Keratinocyte (primary cell): ENCODE results near the gene GRK5.

Experiments used
- EZH2 ChIP-seq: IDR thresholded peaks from one replicate; pipeline ENCODE4 v1.6.1; 2012; ENCODE audit warnings: inconsistent platforms, mild to moderate bottlenecking, low read length, moderate library complexity
- TF ChIP-seq, protein P1 (sequence below), 3 experiments: IDR thresholded peaks in 1 of 3; conservative IDR thresholded peaks in 1 of 3; optimal IDR thresholded peaks in 1 of 3; 2 replicates in 2 of 3; 3 replicates in 1 of 3; pipeline versions ENCODE3 to v1.5.1; 2011; ENCODE audit warnings: low read length in 3 of 3, mild to moderate bottlenecking in 3 of 3, moderate library complexity in 2 of 3, control low read depth in 1 of 3, inconsistent platforms in 1 of 3; ENCODE audit not compliant: insufficient read depth in 2 of 3; ENCODE audit errors: extremely low read depth in 1 of 3

DNA sequence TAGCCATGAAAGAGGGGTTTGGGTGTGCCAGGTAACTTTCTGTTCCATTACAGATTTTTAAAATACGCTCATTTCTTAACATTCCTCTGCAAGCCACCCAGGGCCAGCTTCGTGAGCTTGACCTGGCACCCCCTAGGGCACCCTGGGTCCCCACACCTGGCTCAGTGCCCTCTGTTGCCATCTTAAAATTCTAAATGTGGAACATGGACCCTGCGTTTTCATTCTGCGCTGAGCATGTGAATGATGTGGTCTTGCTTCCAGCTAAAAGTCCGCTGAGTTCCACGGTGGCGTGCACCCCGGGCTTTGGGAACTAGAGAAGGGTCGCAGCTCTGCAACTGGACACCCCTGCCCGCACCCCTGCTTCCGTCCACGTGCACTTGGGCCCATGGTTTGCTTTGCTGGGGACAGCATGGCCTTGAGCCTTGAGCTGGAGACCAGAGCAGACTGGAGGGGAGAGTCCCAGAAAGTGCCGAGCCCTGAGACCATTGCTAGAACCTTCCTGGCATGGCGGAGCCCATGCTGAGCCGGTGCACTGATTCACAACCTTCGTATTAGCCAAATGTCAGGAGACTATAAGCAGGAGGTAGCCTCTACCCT is 244.0 kb downstream of the GRK5 start:
- TF ChIP-seq EZH2, result no peak
- TF ChIP-seq, protein P1, sequence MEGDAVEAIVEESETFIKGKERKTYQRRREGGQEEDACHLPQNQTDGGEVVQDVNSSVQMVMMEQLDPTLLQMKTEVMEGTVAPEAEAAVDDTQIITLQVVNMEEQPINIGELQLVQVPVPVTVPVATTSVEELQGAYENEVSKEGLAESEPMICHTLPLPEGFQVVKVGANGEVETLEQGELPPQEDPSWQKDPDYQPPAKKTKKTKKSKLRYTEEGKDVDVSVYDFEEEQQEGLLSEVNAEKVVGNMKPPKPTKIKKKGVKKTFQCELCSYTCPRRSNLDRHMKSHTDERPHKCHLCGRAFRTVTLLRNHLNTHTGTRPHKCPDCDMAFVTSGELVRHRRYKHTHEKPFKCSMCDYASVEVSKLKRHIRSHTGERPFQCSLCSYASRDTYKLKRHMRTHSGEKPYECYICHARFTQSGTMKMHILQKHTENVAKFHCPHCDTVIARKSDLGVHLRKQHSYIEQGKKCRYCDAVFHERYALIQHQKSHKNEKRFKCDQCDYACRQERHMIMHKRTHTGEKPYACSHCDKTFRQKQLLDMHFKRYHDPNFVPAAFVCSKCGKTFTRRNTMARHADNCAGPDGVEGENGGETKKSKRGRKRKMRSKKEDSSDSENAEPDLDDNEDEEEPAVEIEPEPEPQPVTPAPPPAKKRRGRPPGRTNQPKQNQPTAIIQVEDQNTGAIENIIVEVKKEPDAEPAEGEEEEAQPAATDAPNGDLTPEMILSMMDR (optimal IDR thresholded peaks at IDR 0.05 in 1 of 3, IDR thresholded peaks at IDR 0.05 in 1 of 3, conservative IDR thresholded peaks at IDR 0.05 in 1 of 3; ENCODE audit: extremely low read depth in 1 of 3, insufficient read depth in 2 of 3, low read length in 3 of 3), result no peak
